ENCODE measurements around the gene FTSJ3.

DNA sequence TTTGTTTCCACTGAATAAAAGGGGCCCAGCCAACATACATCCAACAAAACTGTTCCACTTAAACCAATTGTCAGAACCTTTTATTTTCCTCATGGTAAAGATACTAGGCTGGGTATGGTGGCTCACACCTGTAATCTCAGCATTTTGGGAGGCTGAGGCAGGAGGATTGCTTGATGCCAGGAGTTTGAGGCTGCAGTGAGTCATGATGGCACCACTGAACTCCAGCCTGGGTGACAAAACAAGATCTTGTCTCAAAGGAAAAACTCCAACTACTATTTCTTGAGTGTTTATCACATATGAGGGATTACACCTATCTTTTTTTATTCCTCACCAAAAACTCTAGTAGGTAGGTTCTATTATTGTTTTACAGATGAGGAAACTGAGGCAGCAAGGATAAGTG lies 4.9 kb downstream of the FTSJ3 start:
- TF ChIP-seq, protein P1, sequence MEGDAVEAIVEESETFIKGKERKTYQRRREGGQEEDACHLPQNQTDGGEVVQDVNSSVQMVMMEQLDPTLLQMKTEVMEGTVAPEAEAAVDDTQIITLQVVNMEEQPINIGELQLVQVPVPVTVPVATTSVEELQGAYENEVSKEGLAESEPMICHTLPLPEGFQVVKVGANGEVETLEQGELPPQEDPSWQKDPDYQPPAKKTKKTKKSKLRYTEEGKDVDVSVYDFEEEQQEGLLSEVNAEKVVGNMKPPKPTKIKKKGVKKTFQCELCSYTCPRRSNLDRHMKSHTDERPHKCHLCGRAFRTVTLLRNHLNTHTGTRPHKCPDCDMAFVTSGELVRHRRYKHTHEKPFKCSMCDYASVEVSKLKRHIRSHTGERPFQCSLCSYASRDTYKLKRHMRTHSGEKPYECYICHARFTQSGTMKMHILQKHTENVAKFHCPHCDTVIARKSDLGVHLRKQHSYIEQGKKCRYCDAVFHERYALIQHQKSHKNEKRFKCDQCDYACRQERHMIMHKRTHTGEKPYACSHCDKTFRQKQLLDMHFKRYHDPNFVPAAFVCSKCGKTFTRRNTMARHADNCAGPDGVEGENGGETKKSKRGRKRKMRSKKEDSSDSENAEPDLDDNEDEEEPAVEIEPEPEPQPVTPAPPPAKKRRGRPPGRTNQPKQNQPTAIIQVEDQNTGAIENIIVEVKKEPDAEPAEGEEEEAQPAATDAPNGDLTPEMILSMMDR (IDR thresholded peaks at IDR 0.05): no peak
- TF ChIP-seq POLR2A (IDR thresholded peaks at IDR 0.05): no peak
